Measurements from ENCODE around the gene CACNA1B. TPM values are rescaled to one million over a fixed set of nuclear protein-coding genes. Genes with fewer than 3 reads are reported as not detected.

Gene CACNA1B
- total RNA-seq, 1 experiment from 2014 or later, result 1.7 TPM

DNA sequence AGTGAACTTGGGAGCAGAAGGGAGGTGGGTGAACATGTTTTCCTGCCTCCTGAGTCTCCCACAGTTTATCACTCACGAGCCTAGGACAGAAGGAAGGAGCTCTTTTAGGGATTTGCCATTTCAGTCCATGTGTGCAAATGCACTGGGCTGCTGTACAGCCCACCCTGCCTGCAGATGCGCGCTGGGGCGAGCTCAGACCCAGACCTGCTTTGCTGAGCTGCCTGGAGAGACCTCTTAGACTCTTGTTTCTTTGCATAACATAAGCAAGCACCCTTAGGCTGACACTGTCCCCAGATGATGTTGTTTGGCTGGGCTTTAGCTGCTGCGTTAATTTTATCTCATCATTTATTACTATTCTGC lies 199.0 kb downstream of the CACNA1B start:
- intact Hi-C loops (cut with micrococcal nuclease), result no loop called here
- no peak overlapping the region for H3K9ac ChIP-seq (ENCODE audit: low read length)
- no peaks in the 10 kb centered on the region for H3K9me3 ChIP-seq (ENCODE audit: control insufficient read depth in 1 of 2, insufficient read depth in 1 of 2, low read depth in 1 of 2, low read length in 2 of 2)
- no peaks in the 10 kb centered on the region for H4K20me1 ChIP-seq (ENCODE audit: insufficient read depth)
- no peak for DNase-seq (ENCODE audit: low read depth, low spot score)
- H3K4me3 ChIP-seq (replicated peaks in 1 of 2; ENCODE audit: low read depth in 1 of 2, low read length in 2 of 2), result no peak overlapping the region
- no peak for ATAC-seq
- H2AFZ ChIP-seq (ENCODE audit: low read depth, low read length, poor library complexity, severe bottlenecking), result no peak overlapping the region
- TF ChIP-seq ZFX (IDR thresholded peaks at IDR 0.05), result no peak
- TF ChIP-seq, protein P1, sequence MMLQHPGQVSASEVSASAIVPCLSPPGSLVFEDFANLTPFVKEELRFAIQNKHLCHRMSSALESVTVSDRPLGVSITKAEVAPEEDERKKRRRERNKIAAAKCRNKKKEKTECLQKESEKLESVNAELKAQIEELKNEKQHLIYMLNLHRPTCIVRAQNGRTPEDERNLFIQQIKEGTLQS (IDR thresholded peaks at IDR 0.05), result no peak
- no peak for TF ChIP-seq EGR1 (IDR thresholded peaks at IDR 0.05; ENCODE audit: low read depth)
- no peak for TF ChIP-seq RAD21 (IDR thresholded peaks at IDR 0.05; ENCODE audit: low read depth)
- TF ChIP-seq CEBPB (IDR thresholded peaks at IDR 0.05; ENCODE audit: low read depth), result no peak
- no peak for TF ChIP-seq TCF7L2 (IDR thresholded peaks at IDR 0.05; ENCODE audit: borderline replicate concordance, extremely low read depth, insufficient read depth, insufficient read length)
- TF ChIP-seq SP1 (IDR thresholded peaks at IDR 0.05; ENCODE audit: low read depth), result no peak
- TF ChIP-seq SIN3A (IDR thresholded peaks at IDR 0.05; ENCODE audit: low read depth), result no peak
- no peak for TF ChIP-seq ELF1 (IDR thresholded peaks at IDR 0.05; ENCODE audit: borderline replicate concordance, low read depth)
- TF ChIP-seq CBX3 (IDR thresholded peaks at IDR 0.05; ENCODE audit: low read depth), result no peak
- TF ChIP-seq, protein P2, sequence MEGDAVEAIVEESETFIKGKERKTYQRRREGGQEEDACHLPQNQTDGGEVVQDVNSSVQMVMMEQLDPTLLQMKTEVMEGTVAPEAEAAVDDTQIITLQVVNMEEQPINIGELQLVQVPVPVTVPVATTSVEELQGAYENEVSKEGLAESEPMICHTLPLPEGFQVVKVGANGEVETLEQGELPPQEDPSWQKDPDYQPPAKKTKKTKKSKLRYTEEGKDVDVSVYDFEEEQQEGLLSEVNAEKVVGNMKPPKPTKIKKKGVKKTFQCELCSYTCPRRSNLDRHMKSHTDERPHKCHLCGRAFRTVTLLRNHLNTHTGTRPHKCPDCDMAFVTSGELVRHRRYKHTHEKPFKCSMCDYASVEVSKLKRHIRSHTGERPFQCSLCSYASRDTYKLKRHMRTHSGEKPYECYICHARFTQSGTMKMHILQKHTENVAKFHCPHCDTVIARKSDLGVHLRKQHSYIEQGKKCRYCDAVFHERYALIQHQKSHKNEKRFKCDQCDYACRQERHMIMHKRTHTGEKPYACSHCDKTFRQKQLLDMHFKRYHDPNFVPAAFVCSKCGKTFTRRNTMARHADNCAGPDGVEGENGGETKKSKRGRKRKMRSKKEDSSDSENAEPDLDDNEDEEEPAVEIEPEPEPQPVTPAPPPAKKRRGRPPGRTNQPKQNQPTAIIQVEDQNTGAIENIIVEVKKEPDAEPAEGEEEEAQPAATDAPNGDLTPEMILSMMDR (IDR thresholded peaks at IDR 0.05 in 2 of 3, conservative IDR thresholded peaks at IDR 0.05 in 1 of 3; ENCODE audit: borderline replicate concordance in 1 of 3, insufficient read depth in 1 of 3, low read depth in 2 of 3, low read length in 2 of 3), result no peak
- TF ChIP-seq EZH2 (IDR thresholded peaks at IDR 0.05), result no peak
- TF ChIP-seq POLR2AphosphoS5 (IDR thresholded peaks at IDR 0.05; ENCODE audit: low read depth, low read length), result no peak
- no peak for TF ChIP-seq POLR2A (IDR thresholded peaks at IDR 0.05; ENCODE audit: borderline replicate concordance, extremely low read depth, insufficient read depth, insufficient read length)
- BruUV-seq (replicated peaks), result no TSS peak
- POLR2A ChIA-PET, result no interaction called here
- H3K27ac ChIP-seq (ENCODE audit: low read depth, low read length), result no peak overlapping the region
- no peaks in the 10 kb centered on the region for H3K4me1 ChIP-seq (ENCODE audit: control insufficient read depth in 1 of 2, insufficient read depth in 2 of 2, low read length in 2 of 2)
- no peaks in the 10 kb centered on the region for H3K79me2 ChIP-seq (ENCODE audit: insufficient read depth, low read length)
- H3K9me2 ChIP-seq (ENCODE audit: insufficient read depth), result no peaks in the 10 kb centered on the region
- H3K36me3 ChIP-seq (ENCODE audit: control insufficient read depth in 1 of 2, insufficient read depth in 2 of 2, low read length in 2 of 2), result no peaks in the 10 kb centered on the region
- CTCF ChIA-PET, result no interaction called here
- no peaks in the 10 kb centered on the region for H3K27me3 ChIP-seq (ENCODE audit: insufficient read depth, low read length)
- H3K4me2 ChIP-seq (ENCODE audit: low read length), result no peak overlapping the region
- RAD21 ChIA-PET (ENCODE audit: low non-redundant PET in 1 of 2, low total read pairs in 2 of 2, uncharacterized antibody in 2 of 2, unreplicated experiment in 2 of 2), result no interaction called here
